HG03571 (cell line): ENCODE results near the gene KDM4B.

Experiments
- ATAC-seq: cut with Tn5 transposase; IDR thresholded peaks from one replicate; pipeline ENCODE4 v1.9.1; 2021; ENCODE audit not compliant: unreplicated experiment

KDM4B gene

DNA sequence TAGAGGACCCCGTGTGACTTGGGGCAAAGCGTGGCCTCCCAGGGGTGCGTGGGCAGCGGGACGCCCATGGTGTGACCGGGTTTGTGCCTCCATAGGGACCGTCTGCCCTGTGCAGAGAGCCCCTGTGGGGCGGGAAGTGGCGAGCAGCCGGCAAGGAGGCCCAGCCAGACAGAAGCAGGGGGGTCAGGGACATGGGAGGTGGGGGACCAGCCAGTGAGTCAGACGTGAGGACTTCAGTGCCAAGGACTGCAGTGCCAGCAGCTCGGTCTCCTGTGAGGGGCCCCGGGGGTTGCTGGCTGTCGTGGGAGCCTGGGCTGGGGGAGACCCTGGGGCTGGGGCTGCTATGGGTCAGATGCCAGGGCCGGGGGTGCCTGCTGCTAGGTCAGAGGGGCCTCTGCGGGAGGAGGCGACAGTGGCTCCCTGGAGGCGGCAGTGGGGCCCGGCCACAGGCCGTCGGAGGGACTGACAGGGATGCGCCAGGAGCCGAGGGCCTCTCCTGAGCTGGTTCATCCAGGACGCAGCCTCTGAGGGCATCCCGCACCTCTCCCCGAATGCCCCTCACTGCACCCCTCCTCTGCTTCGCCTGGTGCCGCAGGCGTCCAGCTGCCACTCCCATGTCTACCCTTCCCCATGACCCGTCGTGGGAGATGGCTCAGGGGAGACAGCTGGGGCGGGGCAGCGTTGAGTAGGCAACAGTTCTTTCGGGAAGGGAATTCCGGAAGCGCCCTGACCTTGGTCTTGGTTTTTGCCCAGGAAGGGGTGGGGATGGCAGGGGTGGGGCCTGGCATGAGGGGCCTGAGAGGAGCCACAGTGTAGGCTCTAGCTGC, 80.0 kb downstream of the KDM4B start:
- no peak for ATAC-seq

DNA sequence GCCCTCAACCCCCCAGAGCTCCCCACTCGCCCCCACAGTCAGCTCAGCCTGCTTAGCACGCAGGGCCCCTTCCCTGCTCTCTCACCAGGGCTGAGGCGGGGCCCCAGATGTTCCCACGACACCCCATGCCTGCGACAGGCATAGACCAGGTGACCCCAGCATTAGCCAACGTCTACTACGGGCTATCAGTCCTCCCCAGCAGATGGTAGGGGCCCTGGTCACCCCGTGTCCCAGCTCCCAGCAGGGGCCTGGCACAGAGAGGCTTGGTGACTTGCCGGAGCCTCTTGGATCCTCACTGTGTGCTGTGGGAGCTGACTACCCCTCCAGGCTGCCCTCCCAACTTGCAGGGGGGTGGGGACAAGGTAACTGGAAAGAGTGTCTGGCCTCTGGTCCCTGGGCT, 80.6 kb downstream of the KDM4B start:
- ATAC-seq: no peak

DNA sequence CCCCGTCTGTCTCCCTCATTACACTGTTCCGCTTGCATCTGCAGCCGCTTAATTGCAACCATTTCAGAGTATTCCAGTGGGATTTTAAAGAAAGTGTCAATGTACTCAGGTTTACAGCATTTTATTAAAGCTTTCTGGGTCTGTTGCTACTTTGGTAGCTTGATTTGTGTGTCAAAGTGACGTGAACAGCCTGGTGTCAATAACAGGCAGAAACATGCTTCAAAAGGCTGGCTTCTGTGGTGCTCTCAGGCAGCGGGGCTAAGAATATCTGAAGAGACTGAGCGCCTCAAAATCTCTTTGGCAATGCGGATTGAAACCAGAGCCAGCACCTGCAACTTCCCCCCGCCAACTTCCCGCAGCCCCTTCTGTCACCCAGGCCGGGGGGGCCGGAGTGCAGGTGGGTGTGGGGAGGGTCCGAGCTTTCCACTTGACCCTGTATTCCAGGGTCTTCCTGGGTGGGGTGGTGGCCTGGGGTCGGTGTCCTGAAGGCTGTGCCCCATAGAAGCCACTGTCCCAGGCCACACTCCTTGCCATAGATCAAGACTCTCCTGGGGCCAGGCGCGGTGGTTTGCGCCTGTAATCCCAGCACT, 81.2 kb downstream of the KDM4B start:
- no peak for ATAC-seq

DNA sequence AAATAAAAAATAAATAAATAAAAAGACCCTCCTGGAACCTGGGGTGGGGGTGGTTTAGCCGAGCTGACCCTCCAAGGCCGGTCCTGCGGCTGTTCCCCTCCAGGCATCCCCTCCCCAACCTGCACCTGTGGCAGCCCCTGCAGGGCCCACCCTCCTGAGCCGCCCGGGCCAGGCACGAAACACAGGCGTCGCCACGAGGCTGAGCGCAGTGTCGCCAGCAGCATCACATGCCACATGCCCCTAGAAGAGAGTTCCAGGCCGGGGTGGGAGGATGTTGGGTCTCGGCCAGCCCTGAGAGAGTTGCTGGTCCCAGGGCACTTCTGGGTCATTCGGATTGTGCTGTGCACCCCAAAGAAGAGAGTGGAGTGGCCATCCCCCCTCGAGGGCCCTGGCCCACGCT, 82.0 kb downstream of the KDM4B start:
- ATAC-seq: no peak

DNA sequence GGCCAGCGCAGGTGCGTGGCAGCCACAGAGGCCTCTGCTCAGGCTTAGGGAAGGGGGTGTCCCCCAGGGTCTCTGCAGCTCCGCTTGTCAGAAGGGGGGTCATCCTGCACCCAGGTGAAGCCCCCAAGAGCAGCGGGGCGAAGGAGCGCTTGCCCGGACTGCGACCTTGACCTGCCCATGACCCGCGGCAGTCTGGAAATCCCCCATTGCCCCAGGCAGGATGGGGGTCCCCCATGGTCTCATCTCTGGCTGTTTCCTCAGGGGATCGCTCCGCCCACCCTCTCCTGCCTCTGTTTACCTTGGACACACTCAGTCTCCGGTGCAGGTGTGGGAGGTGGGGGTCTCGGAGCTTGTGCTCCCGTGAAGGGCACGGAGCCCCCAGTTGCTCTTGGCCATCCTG, 82.7 kb downstream of the KDM4B start:
- ATAC-seq: no peak

- ATAC-seq: no peak
Observed at GRCh38 chr19:5052515-5052914, 83.6 kb downstream of the KDM4B start.

DNA sequence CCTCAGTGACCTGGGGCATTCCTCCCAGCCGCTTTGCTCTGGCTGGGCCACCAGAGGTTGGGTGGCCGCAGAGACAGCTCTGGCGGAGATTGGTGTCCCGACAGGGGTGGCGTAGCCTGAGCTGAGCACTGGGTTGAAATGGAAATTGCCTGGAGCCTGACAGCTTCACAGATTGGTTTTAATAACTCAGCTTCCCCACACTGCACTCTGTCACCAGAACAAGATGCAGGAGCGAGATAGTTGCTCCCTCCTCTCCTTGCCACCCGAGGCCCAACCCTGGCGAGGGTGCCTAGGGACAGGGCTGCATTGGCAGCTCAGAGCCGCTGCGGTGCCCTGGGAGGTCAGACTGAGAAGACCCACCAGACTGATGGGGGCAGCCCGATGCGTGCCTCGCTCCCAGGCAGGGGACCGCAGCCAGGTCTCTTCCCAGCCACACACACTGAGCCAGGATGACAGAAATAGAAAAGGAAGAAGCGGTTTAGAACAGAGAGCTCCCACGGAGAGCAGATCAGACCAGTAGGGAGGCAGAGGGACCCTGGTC, 84.1 kb downstream of the KDM4B start:
- ATAC-seq: no peak

DNA sequence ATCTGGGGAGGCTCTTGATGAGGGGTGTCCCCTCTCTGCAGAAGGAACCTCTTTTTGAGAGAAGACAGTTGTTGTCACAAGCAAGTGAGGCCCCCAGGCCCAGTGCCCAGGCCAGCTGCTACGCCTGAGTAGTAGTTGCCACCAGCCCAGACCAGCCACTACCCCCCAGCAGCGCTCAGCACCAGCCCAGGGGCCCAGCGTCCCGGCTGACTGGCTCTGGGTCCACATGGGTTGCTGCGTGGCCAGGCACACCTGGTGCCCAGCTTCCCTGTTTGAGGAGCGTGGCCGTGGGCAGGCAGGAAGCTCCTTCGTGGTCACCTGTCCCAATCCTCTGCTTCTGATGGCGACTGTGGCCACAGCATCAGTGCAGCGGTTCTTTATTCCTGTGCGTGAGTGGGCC, 84.7 kb downstream of the KDM4B start:
- ATAC-seq: no peak

DNA sequence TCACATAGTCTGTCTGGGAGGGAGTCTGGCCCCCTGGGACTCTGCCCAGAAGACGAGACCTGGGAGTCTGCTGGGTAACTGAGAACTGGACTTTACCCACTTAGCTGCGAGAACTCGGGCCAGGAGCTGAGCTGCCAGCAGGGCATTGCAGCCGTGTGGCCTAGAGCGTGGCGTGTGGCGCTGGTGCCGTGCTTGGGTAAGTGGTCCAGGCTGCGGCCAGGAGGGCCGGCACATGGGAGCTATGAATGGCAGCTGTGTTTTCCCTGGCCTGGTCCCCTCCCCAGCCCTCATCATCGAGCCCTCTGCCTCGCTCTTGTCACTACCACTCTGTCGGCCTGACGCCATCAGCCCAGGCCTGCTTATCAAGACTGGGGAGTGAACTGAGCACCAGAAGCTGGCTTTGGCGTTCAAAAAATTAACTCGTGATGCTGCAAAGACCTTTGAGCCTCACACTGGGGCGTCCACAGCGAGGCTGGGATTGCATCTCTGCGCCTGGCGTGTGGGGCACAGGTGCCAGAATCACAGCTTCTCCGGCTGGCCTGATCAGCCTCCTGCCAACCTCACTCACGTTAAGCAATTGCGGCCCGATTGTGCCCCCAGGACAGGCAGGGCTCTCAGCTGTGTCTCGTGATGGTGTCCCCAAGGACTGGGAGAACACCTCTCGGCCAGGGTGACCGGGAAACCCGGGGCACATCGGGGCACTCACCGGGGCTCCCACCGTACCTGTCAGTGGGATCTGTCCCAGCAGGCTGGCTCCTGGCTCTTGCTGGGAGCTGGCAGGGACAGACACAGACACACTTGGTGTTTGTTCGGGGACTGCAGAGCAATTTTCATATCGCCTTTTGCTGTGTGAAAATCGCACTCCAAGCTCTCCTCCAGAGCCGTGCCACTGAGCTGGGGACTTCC, 85.9 kb downstream of the KDM4B start:
- ATAC-seq: no peak

GRCh38 chr19:5055457-5055776, 86.5 kb downstream of the KDM4B start:
- no peak for ATAC-seq

GRCh38 chr19:5057860-5058259, 88.9 kb downstream of the KDM4B start:
- ATAC-seq: no peak

DNA sequence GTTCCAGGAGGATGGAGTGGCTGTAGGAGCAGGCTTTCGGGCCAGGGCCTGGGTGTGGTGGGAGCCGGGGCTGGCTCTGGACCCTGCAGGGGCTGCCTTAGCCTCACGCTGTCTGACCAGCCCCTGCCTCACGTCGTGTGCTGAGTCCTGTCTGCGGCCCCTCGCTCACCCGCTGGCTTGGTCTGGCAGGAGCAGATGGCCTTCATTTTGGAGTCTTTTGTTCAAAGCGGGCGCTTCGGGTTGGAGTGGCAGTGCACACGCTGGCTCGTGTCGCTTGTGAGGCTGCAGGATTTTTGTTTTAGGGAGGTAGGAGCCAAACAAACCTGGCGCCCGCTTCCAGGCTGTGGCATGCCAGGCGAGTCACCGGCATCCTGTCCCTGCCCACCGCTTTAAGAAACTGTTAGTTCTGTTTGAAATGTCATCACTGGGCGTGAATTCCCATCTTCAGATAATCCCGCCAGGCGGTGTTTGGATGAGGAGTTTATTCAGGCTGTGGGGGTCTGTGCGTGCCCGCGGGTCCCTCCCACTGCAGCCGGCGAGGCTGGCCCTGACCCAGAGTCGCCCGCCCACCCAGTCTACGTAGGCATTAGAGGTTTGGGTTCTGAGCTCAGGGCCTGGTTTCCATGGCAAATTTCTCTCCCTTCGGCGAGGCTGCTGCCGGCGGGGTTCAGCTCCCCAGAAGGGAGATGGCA, 89.8 kb downstream of the KDM4B start:
- no peak for ATAC-seq

- no peak for ATAC-seq
Observed at GRCh38 chr19:5059213-5059574, 90.3 kb downstream of the KDM4B start.

- ATAC-seq: no peak
Observed at GRCh38 chr19:5059793-5060192, 90.9 kb downstream of the KDM4B start.

DNA sequence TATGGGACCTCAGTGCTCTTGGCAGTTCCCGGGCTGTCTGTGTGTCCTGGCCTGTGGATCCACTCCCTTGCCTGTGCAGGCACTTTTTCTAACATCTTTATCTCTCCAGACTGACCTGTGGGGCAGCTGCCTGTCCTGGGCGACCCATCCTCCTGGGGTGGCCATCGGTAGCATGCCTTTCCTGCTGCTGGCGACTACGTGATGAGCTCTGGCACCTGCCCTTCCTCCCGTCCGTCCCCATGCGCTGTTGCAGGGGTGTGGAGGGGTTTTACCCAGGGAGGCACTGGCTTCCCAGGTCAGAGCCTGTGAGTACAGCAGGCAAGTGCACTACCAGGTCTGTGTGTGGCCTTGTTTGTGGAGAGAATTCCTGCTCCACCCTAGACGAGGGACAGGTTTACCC, 93.3 kb downstream of the KDM4B start:
- ATAC-seq: no peak

DNA sequence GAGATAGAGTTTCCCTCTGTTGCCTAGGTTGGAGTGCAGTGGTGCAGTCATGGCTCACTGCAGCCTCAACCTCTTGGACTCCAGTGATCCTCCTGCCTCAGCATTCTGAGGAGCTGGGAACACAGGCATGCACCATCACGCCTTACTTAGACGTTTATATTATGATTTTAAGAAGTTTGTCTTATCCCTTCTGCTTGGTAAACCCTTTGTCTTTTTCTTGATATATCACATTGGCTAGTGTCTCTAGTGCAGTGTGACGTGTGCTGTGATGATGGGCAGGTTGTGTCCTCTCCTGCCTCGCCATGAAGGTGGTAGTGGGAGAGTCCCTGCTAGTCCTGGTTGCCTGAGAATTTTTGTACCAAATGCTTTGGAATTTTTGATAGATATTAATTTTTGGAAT, 93.9 kb downstream of the KDM4B start:
- no peak for ATAC-seq

- no peak for ATAC-seq
Observed at GRCh38 chr19:5063873-5064645, 95.1 kb downstream of the KDM4B start.

DNA sequence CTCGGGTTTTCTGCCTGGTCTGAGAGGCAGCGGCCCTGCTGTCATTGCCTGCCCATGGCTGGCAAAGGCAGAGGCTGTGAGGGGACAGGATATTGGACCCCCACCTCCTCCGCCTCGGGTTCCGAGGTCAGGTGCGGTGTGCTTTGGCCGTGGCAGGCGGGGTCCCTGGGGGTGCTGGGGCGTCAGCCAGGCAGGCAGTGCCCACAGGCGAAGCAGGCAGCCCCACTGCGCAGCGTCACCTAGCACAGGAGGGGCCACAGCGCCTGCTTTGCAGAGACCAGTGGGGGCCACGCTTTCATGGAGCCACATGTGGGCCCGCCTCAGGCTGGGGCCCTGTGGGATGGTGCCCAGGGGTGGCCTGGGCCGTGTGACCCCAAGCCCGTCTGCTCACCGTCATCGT, 96.0 kb downstream of the KDM4B start:
- ATAC-seq: no peak

GRCh38 chr19:5065663-5066093, 96.8 kb downstream of the KDM4B start:
- ATAC-seq: no peak

GRCh38 chr19:5066768-5067167, 97.9 kb downstream of the KDM4B start:
- ATAC-seq: no peak
